GM12878 (cell line): ENCODE results near the gene CDC37. TPM values are rescaled to one million over a fixed set of nuclear protein-coding genes. Genes with fewer than 3 reads are reported as not detected.
"Not testable (repeated sequence)": the region's sequence is repeated elsewhere in the genome, so short reads cannot be mapped to it uniquely, and the experiment has no call there.

Source experiments
- ATAC-seq: fragments of 200-7000 bp; cut with Tn5 transposase; 3 replicates; pipeline ENCODE4 v1.9.1; 2020; ENCODE audit warnings: mild to moderate bottlenecking, moderate library complexity
- BruUV-seq: library from RNA; stranded (reverse); fragments of 400-500 nt; replicated peaks from 2 replicates; lab custom pipeline; 2021; lab: Mats Ljungman, UMichigan
- CTCF ChIA-PET: fragments of 300-600 bp; sonication (Branson Sonifier 250); formaldehyde crosslinking; extraction: SDS; loops from one replicate; lab custom pipeline; 2021; ENCODE audit warnings: inconsistent platforms; lab: Yijun Ruan, JAX
- POLR2A ChIA-PET: fragments of 350-600 bp; formaldehyde crosslinking; extraction: SDS; loops from one replicate; lab custom pipeline; 2021; ENCODE audit warnings: inconsistent platforms; lab: Charles Lee
- RAD21 ChIA-PET: fragments of 300-600 bp; sonication (Branson Sonifier 250); formaldehyde crosslinking; loops from one replicate; lab custom pipeline; 2023; ENCODE audit warnings: antibody characterized with exemption; ENCODE audit not compliant: unreplicated experiment; lab: Charles Lee
- SMC1A ChIA-PET: fragments of 300-600 bp; sonication (Branson Sonifier 250); formaldehyde crosslinking; loops from one replicate; lab custom pipeline; 2023; ENCODE audit not compliant: unreplicated experiment, uncharacterized antibody; lab: Charles Lee
- DNase-seq: peaks from one replicate; pipeline ENCODE4 v3.0.0-alpha.2; 2011; ENCODE audit warnings: low read depth, low spot score
- FAIRE-seq: peaks from 3 replicates; lab custom pipeline; 2011; peaks lifted over from hg19 to GRCh38; lab: Jason Lieb, UNC
- H2AFZ ChIP-seq: 2 replicates; pipeline ENCODE4 v1.6.0; 2011; ENCODE audit warnings: low read depth, low read length, control low read depth; ENCODE audit not compliant: control insufficient read depth
- H3K27ac ChIP-seq: 2 replicates; pipeline ENCODE4 v1.5.1; 2011; ENCODE audit warnings: control low read depth; ENCODE audit not compliant: control insufficient read depth, insufficient read depth
- H3K27me3 ChIP-seq, 2 experiments: replicated peaks in 1 of 2; 2 replicates each; pipeline versions ENCODE4 v1.6.0 to v1.6.1; 2011; ENCODE audit warnings: low read length in 1 of 2; ENCODE audit not compliant: control insufficient read depth in 2 of 2, insufficient read depth in 2 of 2
- H3K36me3 ChIP-seq, 2 experiments: 2 replicates each; pipeline ENCODE4 v1.5.1; 2011; ENCODE audit warnings: low read length in 1 of 2; ENCODE audit not compliant: control insufficient read depth in 2 of 2, insufficient read depth in 2 of 2
- H3K4me1 ChIP-seq: 2 replicates; pipeline ENCODE4 v1.6.1; 2011; ENCODE audit warnings: mild to moderate bottlenecking, low read length, moderate library complexity, mixed read lengths; ENCODE audit not compliant: control insufficient read depth, insufficient read depth
- H3K4me2 ChIP-seq: 2 replicates; pipeline ENCODE4 v1.6.0; 2011; ENCODE audit warnings: control low read depth; ENCODE audit not compliant: control insufficient read depth, insufficient read depth
- H3K4me3 ChIP-seq: fragments of 200-600 bp; sonication (generic); 2 replicates; pipeline ENCODE4 v1.5.1; 2016
- H3K79me2 ChIP-seq: 2 replicates; pipeline ENCODE4 v1.6.0; 2011; ENCODE audit warnings: low read length; ENCODE audit not compliant: control insufficient read depth, insufficient read depth
- H3K9ac ChIP-seq: 2 replicates; pipeline ENCODE4 v1.8.0; 2011; ENCODE audit warnings: low read length, control low read depth, mixed read lengths; ENCODE audit not compliant: control insufficient read depth, insufficient read depth
- H3K9me3 ChIP-seq: replicated peaks from 3 replicates; pipeline ENCODE4 v1.5.1; 2011; ENCODE audit warnings: mild to moderate bottlenecking, low read length; ENCODE audit not compliant: control insufficient read depth, insufficient read depth
- H4K20me1 ChIP-seq: 2 replicates; pipeline ENCODE4 v1.6.0; 2011; ENCODE audit not compliant: control insufficient read depth, insufficient read depth
- LARP7 ChIP-seq: fragments of 450-650 bp; IDR thresholded peaks from 2 replicates; pipeline ENCODE4 v1.6.1; 2017; ENCODE audit warnings: mild to moderate bottlenecking
- MTA3 ChIP-seq: IDR thresholded peaks from 2 replicates; pipeline ENCODE4 v1.6.1; 2012; ENCODE audit warnings: low read length, inconsistent platforms, borderline replicate concordance
- WGBS: methylation state at CpG from one replicate; pipeline ENCODE4 v1.1.6; 2016; ENCODE audit warnings: low lambda C conversion rate; ENCODE audit not compliant: insufficient replicate concordance, insufficient coverage; ENCODE audit errors: missing lambda C conversion rate; 5-methylcytosine and 5-hydroxymethylcytosine counted together
- in situ Hi-C: fragments of 300-500 bp; cut with MboI; formaldehyde crosslinking; loops from 9 replicates; pipeline ENCODE4 v1.14.3; 2018; ENCODE audit warnings: mixed read lengths
- intact Hi-C: fragments of 100-400 bp; cut with micrococcal nuclease; formaldehyde crosslinking; loops from one replicate; pipeline ENCODE4 v1.14.2; 2022; ENCODE audit not compliant: unreplicated experiment
- polyA plus RNA-seq, 11 experiments: library from polyadenylated mRNA; depleted of rRNA in 4 of 11; unstranded in 6 of 11; stranded (reverse) in 5 of 11; fragments of >200 nt; fragmentation: Nextera tagmentation in 4 of 11; fragmentation: Illumina TruSeq in 1 of 11; extraction: Ambion mirVana in 4 of 11; extraction: Trizol in 1 of 11; gene quantifications; 1 replicate in 1 of 11; 2 replicates in 10 of 11; pipeline versions ENCODE4 v1.2.1 to v1.2.3, GENCODE V29; 2011 to 2016; ENCODE audit warnings: inconsistent platforms in 2 of 11, missing spikeins in 2 of 11, low read depth in 1 of 11
- total RNA-seq, 4 experiments: library from RNA; depleted of rRNA in 3 of 4; stranded (reverse); fragments of >200 nt in 3 of 4; fragmentation: Illumina TruSeq in 1 of 4; extraction: Trizol in 1 of 4; gene quantifications; 2 replicates each; pipeline versions ENCODE4 v1.2.1 to v1.2.3, GENCODE V29; 2013 to 2021
- TF ChIP-seq, protein P1 (sequence below): IDR thresholded peaks from 2 replicates; pipeline ENCODE4 v1.6.1; 2011; ENCODE audit warnings: borderline replicate concordance, low read depth, mild to moderate bottlenecking, moderate library complexity, low read length; ENCODE audit not compliant: insufficient read depth, poor library complexity, severe bottlenecking

The CDC37 gene
- total and polyA plus RNA-seq, 10 of the 15 experiments (the other 5 are each of a cell fraction or from before 2014, with no cell fraction given), result 4.7 to 265 (median 176) TPM

DNA sequence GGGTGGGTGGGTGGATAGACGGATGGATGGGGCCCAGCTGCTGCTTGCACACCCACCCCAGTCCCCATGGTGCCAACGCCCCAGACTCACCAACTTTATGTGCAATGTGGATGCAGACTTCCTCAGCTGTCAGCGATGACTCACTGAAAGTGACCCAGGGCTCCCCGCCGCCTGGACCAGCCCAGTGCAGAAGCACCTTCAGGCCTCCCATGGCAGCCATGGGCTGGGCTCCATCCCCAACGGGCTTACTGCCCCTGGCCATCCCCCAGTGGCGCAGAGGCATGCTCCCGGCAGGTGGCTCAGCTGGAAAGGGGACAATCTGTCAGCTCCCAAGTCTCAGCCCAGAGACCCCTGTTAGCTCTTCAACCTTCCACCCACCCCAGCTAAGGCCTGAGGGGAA lies 25.2 kb downstream of the CDC37 start:
- DNase-seq (no peak), FAIRE-seq (no peak), ATAC-seq (no peak)
- H3K9ac ChIP-seq, result no peak overlapping the region
- no peak for TF ChIP-seq LARP7
- TF ChIP-seq MTA3, result no peak
- TF ChIP-seq, protein P1, sequence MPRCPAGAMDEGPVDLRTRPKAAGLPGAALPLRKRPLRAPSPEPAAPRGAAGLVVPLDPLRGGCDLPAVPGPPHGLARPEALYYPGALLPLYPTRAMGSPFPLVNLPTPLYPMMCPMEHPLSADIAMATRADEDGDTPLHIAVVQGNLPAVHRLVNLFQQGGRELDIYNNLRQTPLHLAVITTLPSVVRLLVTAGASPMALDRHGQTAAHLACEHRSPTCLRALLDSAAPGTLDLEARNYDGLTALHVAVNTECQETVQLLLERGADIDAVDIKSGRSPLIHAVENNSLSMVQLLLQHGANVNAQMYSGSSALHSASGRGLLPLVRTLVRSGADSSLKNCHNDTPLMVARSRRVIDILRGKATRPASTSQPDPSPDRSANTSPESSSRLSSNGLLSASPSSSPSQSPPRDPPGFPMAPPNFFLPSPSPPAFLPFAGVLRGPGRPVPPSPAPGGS, result peak; percentile 85
- no TSS peak for BruUV-seq
- ChIA-PET RAD21 (interaction anchor here (0.9 kb wide), 1 partner anchor 89 kb away, joined by 4 read pairs; the partner anchor contains the start of gene ICAM5), POLR2A (interaction anchor here (3.4 kb wide), 1 partner anchor 107 kb away, joined by 43 read pairs; the partner anchor contains the start of gene ICAM1), CTCF (interaction anchor here (0.5 to 12.4 kb wide), 2 partner anchors 109 to 329 kb away, joined by 4 to 370 read pairs; partner anchors contain the start of gene ICAM1), SMC1A (interaction anchor here (0.9 to 1.3 kb wide), 2 partner anchors 11 to 116 kb away, joined by 3 to 7 read pairs; no protein-coding TSS in a partner anchor)
- peaks cover 3 to 7% of the 10 kb centered on the region in 2 experiments; a peak in 3 of 4 replicates for H3K36me3 ChIP-seq
- in situ Hi-C loops (no loop called here), intact Hi-C loops (no loop called here)
- peaks cover 25% of the 10 kb centered on the region for H3K79me2 ChIP-seq
- H3K4me2 ChIP-seq, result peak overlapping the region; percentile 32
- H3K4me3 ChIP-seq, result no peak overlapping the region
- H3K9me3 ChIP-seq, result no peaks in the 10 kb centered on the region
- WGBS, result 99% methylated on average over 8 of the region's 8 CpGs
- no peak overlapping the region for H2AFZ ChIP-seq
- H4K20me1 ChIP-seq, result no peaks in the 10 kb centered on the region
- H3K4me1 ChIP-seq, result peaks cover 18% of the 10 kb centered on the region
- H3K27me3 ChIP-seq, result no peaks in the 10 kb centered on the region
- H3K27ac ChIP-seq, result no peak overlapping the region

DNA sequence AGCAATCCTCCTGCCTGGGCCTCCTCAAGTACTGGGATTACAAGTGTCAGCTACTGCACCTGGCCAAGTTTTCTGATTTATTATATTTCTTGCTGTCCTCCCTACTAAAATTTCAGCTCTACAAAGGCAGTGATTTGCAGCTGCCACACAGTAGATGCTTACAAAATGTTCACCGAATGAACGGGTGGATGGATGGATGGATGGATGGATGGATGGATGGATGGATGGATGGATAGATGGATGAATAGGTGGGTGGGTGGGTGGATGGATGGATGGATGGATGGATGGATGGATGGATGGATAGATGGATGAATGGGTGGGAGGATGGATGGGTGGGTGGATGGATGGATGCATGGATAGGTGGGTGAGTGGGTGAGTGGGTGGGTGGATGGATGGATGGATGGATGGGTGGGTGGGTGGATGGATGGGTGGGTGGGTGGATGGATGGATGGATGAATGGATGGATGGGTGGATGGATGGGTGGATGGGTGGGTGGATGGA lies 26.2 kb downstream of the CDC37 start:
- BruUV-seq, result TSS peak; percentile 37
- intact Hi-C loops, H4K20me1 ChIP-seq, FAIRE-seq, H3K9me3 ChIP-seq, SMC1A ChIA-PET, H2AFZ ChIP-seq, CTCF ChIA-PET, H3K27ac ChIP-seq, H3K4me3 ChIP-seq, H3K9ac ChIP-seq, H3K27me3 ChIP-seq, ATAC-seq, H3K36me3 ChIP-seq, DNase-seq, POLR2A ChIA-PET, H3K4me2 ChIP-seq, in situ Hi-C loops: not testable (repeated sequence)
- Histone ChIP-seq H3K79me2 (peaks cover 25% of the 10 kb centered on the region), H3K4me1 (peaks cover 18% of the 10 kb centered on the region)
- WGBS, result 97% methylated on average over 2 of the region's 2 CpGs
- RAD21 ChIA-PET, result interaction anchor here (1.0 kb wide), 1 partner anchor 33 kb away, joined by 3 read pairs; no protein-coding TSS in a partner anchor
